Right lobe of liver (tissue), 6 donors: ENCODE data around the gene RADX. TPM values are rescaled to one million over a fixed set of nuclear protein-coding genes. Genes with fewer than 3 reads are reported as not detected.

Source experiments
- ATAC-seq, 4 donors: fragments of 200-7000 bp; cut with Tn5 transposase; one replicate each; pipeline ENCODE4 v1.9.1; 2020; ENCODE audit warnings: mild to moderate bottlenecking in 4 of 4, moderate library complexity in 4 of 4
- DNase-seq, 3 donors: peaks; one replicate each; pipeline ENCODE4 v3.0.0-alpha.2; 2020
- H3K27ac ChIP-seq, 3 donors: fragments of 200-600 bp; one replicate each; pipeline ENCODE4 v1.8.0; 2022
- H3K27me3 ChIP-seq, 2 donors: fragments of 200-600 bp; one replicate each; pipeline ENCODE4 v1.8.0; 2022
- H3K36me3 ChIP-seq, 4 donors: fragments of 200-600 bp; sonication (generic) in 1 of 4; one replicate each; pipeline versions ENCODE4 v1.5.1 to v1.8.0; 2017 to 2022; ENCODE audit warnings: control low read depth in 1 of 4
- H3K4me1 ChIP-seq, 4 donors: fragments of 200-600 bp; sonication (generic) in 1 of 4; one replicate each; pipeline versions ENCODE4 v1.5.1 to v1.8.0; 2017 to 2022; ENCODE audit warnings: control low read depth in 1 of 4
- H3K4me3 ChIP-seq, 3 donors: fragments of 200-600 bp; one replicate each; pipeline ENCODE4 v1.8.0; 2022
- H3K9me3 ChIP-seq, 4 donors: fragments of 200-600 bp; sonication (generic) in 1 of 4; one replicate each; pipeline versions ENCODE4 v1.5.1 to v1.8.0; 2017 to 2022; ENCODE audit warnings: control low read depth in 1 of 4
- CTCF ChIP-seq, 4 donors: fragments of 200-600 bp in 3 of 4; fragments of 450-650 bp in 1 of 4; IDR thresholded peaks; one replicate each; pipeline versions ENCODE4 v1.5.1 to v1.8.0; 2016 to 2022; ENCODE audit warnings: antibody characterized with exemption in 4 of 4, mild to moderate bottlenecking in 2 of 4
- POLR2A ChIP-seq: fragments of 450-650 bp; IDR thresholded peaks from one replicate; pipeline ENCODE4 v1.6.1; 2017; ENCODE audit warnings: antibody characterized with exemption, mild to moderate bottlenecking
- WGBS: methylation state at CpG from one replicate; pipeline ENCODE4 v1.1.6; 2018; ENCODE audit warnings: low coverage, low lambda C conversion rate; ENCODE audit not compliant: insufficient coverage; ENCODE audit errors: missing lambda C conversion rate; 5-methylcytosine and 5-hydroxymethylcytosine counted together
- intact Hi-C, 2 donors: fragments of 100-400 bp; cut with DNase I; formaldehyde crosslinking; loops; one replicate each; pipeline versions ENCODE4 v1.11.2 to v1.14.1; 2022
- total RNA-seq, 6 experiments: library from RNA; depleted of rRNA in 2 of 6; stranded (reverse); fragments of >200 nt in 2 of 6; fragmentation: NEBNext Ultra II Directional in 3 of 6; extraction: Animal tissue kit (Norgen Biotek cat#: 25700) in 3 of 6; gene quantifications; one replicate each; pipeline versions ENCODE4 v1.1.0 to v1.2.4, GENCODE V29; 2016 to 2023
- donor health status: DM: no; HTN: yes; CAD: no.
- donor health status: DM: no; HTN: no; CAD: no.
- donor health status: DM: no; HTN: no; CAD: no.
- donor health status: DM: no; HTN: yes; CAD: no.
- donor health status: DM: no; HTN: yes; CAD: no.

The RADX gene
- total RNA-seq, 6 experiments from 2014 or later, result 0.55 to 1.7 (median 1.3) TPM

- 17% methylated on average over 2 of the region's 2 CpGs for WGBS
- no peaks in the 10 kb centered on the region for H3K36me3 ChIP-seq
- no peaks in the 10 kb centered on the region for H3K4me1 ChIP-seq
- H3K27ac ChIP-seq, result no peak overlapping the region
- no peak for DNase-seq
- H3K4me3 ChIP-seq, result no peak overlapping the region
- intact Hi-C loops, result no loop called here
- TF ChIP-seq POLR2A (no peak), CTCF (IDR thresholded peaks at IDR 0.05) (no peak)
- peak in 2 of 4 donors; percentile 26 to 57 for ATAC-seq
- H3K9me3 ChIP-seq, result no peaks in the 10 kb centered on the region
- no peaks in the 10 kb centered on the region for H3K27me3 ChIP-seq
These were observed 26.3 kb upstream of the RADX start for GRCh38 chrX:106585478-106585877.

GRCh38 chrX:106588801-106589200 is 23.0 kb upstream of the RADX start:
- DNase-seq (no peak), ATAC-seq (peak in 1 of 4 donors; percentile 41)
- no peak for TF ChIP-seq POLR2A
- no peak for TF ChIP-seq CTCF (IDR thresholded peaks at IDR 0.05)
- H3K27ac ChIP-seq, result no peak overlapping the region
- 39% methylated on average over 2 of the region's 2 CpGs for WGBS
- intact Hi-C loops, result no loop called here
- no peak overlapping the region for H3K4me3 ChIP-seq
- no peaks in the 10 kb centered on the region for H3K27me3 ChIP-seq
- H3K9me3 ChIP-seq, result no peaks in the 10 kb centered on the region
- no peaks in the 10 kb centered on the region for H3K36me3 ChIP-seq
- no peaks in the 10 kb centered on the region for H3K4me1 ChIP-seq

- 36% methylated on average over 2 of the region's 2 CpGs for WGBS
These were observed 12.4 kb upstream of the RADX start for GRCh38 chrX:106599411-106599810.

GRCh38 chrX:106606571-106606970 is 5.2 kb upstream of the RADX start:
- H3K9me3 ChIP-seq, result no peaks in the 10 kb centered on the region
- TF ChIP-seq POLR2A, result no peak
- no peak for TF ChIP-seq CTCF (IDR thresholded peaks at IDR 0.05)
- no peak overlapping the region for H3K4me3 ChIP-seq
- ATAC-seq (no peak), DNase-seq (no peak)
- intact Hi-C loops, result no loop called here
- H3K36me3 ChIP-seq, result no peaks in the 10 kb centered on the region
- WGBS, result 56% methylated on average over 1 of the region's 1 CpG
- no peak overlapping the region for H3K27ac ChIP-seq
- peaks cover 0 to 6% of the 10 kb centered on the region in 2 donors for H3K27me3 ChIP-seq
- H3K4me1 ChIP-seq, result no peaks in the 10 kb centered on the region

More at GRCh38 chrX:106599411-106599810, 12.4 kb upstream of the RADX start:
- no peak for ATAC-seq
- intact Hi-C loops, result no loop called here
- TF ChIP-seq POLR2A, result no peak
- TF ChIP-seq CTCF (IDR thresholded peaks at IDR 0.05), result no peak
- Histone ChIP-seq H3K4me1 (no peaks in the 10 kb centered on the region), H3K36me3 (no peaks in the 10 kb centered on the region), H3K9me3 (no peaks in the 10 kb centered on the region), H3K4me3 (no peak overlapping the region), H3K27ac (no peak overlapping the region), H3K27me3 (no peaks in the 10 kb centered on the region)
- DNase-seq, result no peak

GRCh38 chrX:106608016-106608415 is 3.8 kb upstream of the RADX start:
- H3K36me3 ChIP-seq, result no peaks in the 10 kb centered on the region
- H3K4me3 ChIP-seq, result no peak overlapping the region
- ATAC-seq (no peak), DNase-seq (no peak)
- TF ChIP-seq CTCF (IDR thresholded peaks at IDR 0.05) (no peak), POLR2A (no peak)
- peaks cover 0 to 6% of the 10 kb centered on the region in 2 donors for H3K27me3 ChIP-seq
- H3K27ac ChIP-seq, result no peak overlapping the region
- WGBS, result 46% methylated on average over 6 of the region's 6 CpGs
- no peaks in the 10 kb centered on the region for H3K9me3 ChIP-seq
- intact Hi-C loops, result no loop called here
- no peaks in the 10 kb centered on the region for H3K4me1 ChIP-seq
